Measurements from ENCODE around the gene SARDH. TPM values are rescaled to one million over a fixed set of nuclear protein-coding genes. Genes with fewer than 3 reads are reported as not detected.
A peak's percentile ranks its signal among the peaks of the same experiment; 100 is the strongest.

Gene SARDH
- total RNA-seq, 1 experiment from 2014 or later, result 9.9 TPM

DNA sequence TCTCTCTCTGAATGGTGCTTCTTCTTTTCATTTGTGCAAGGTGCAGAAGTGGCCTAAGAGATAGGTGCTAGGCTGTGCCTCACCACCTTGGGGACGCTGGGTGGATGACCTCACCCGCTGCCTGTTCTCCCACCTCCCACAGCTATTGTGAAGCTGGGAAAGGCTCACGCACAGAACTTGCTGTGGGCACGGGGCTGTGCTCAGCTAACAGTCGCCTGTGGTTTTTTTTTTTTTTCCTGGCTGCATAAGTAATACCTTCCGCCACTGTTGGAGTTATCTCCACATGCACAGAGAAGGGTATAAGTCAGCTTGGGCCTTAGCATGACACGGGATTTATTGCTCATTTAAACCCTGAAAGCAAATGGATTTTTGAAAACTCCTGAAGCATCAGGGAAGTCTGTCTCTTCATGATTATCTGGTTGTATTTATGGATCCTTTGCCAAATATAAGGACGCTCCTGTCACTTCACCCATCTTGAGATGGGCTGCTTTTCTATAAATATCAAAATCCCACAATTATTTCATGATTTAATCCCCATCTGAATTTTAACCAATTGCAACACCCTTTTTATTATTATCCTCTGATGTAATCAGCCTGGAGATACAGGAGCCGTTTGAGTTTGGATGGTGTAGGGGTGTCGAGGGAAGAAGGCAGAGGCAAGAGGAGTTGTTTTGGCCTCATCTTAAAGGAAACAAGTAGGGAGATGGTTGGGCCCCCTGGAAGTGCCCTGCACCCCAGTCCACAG lies 93.0 kb downstream of the SARDH start:
- no peak overlapping the region for H2AFZ ChIP-seq
- H3K9me2 ChIP-seq (ENCODE audit: insufficient read depth), result no peaks in the 10 kb centered on the region
- no peaks in the 10 kb centered on the region for H3K9me3 ChIP-seq (ENCODE audit: insufficient read depth, low read depth)
- H3K4me3 ChIP-seq, result no peak overlapping the region
- intact Hi-C loops (cut with micrococcal nuclease; ENCODE audit: unreplicated experiment), result no loop called here
- no peak for TF ChIP-seq EZH2 (IDR thresholded peaks at IDR 0.05; ENCODE audit: low read depth)
- TF ChIP-seq, protein P1, sequence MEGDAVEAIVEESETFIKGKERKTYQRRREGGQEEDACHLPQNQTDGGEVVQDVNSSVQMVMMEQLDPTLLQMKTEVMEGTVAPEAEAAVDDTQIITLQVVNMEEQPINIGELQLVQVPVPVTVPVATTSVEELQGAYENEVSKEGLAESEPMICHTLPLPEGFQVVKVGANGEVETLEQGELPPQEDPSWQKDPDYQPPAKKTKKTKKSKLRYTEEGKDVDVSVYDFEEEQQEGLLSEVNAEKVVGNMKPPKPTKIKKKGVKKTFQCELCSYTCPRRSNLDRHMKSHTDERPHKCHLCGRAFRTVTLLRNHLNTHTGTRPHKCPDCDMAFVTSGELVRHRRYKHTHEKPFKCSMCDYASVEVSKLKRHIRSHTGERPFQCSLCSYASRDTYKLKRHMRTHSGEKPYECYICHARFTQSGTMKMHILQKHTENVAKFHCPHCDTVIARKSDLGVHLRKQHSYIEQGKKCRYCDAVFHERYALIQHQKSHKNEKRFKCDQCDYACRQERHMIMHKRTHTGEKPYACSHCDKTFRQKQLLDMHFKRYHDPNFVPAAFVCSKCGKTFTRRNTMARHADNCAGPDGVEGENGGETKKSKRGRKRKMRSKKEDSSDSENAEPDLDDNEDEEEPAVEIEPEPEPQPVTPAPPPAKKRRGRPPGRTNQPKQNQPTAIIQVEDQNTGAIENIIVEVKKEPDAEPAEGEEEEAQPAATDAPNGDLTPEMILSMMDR (conservative IDR thresholded peaks at IDR 0.05), result no peak
- H3K79me2 ChIP-seq (ENCODE audit: low read depth), result no peaks in the 10 kb centered on the region
- DNase-seq, result no peak
- BruUV-seq (replicated peaks), result no TSS peak
- CTCF ChIA-PET, result no interaction called here
- H3K27ac ChIP-seq, result no peak overlapping the region
- POLR2A ChIA-PET (ENCODE audit: unreplicated experiment), result no interaction called here
- no peaks in the 10 kb centered on the region for H3K4me1 ChIP-seq (replicated peaks; ENCODE audit: insufficient read depth)
- H3F3A ChIP-seq (ENCODE audit: insufficient read depth, low read depth), result no peaks in the 10 kb centered on the region
- H4K20me1 ChIP-seq (ENCODE audit: insufficient read depth), result no peaks in the 10 kb centered on the region
- H3K27me3 ChIP-seq (ENCODE audit: insufficient read depth, low read depth), result peaks cover 100% of the 10 kb centered on the region
- no peak overlapping the region for H3K4me2 ChIP-seq
- no peaks in the 10 kb centered on the region for H3K36me3 ChIP-seq (ENCODE audit: low read depth)

DNA sequence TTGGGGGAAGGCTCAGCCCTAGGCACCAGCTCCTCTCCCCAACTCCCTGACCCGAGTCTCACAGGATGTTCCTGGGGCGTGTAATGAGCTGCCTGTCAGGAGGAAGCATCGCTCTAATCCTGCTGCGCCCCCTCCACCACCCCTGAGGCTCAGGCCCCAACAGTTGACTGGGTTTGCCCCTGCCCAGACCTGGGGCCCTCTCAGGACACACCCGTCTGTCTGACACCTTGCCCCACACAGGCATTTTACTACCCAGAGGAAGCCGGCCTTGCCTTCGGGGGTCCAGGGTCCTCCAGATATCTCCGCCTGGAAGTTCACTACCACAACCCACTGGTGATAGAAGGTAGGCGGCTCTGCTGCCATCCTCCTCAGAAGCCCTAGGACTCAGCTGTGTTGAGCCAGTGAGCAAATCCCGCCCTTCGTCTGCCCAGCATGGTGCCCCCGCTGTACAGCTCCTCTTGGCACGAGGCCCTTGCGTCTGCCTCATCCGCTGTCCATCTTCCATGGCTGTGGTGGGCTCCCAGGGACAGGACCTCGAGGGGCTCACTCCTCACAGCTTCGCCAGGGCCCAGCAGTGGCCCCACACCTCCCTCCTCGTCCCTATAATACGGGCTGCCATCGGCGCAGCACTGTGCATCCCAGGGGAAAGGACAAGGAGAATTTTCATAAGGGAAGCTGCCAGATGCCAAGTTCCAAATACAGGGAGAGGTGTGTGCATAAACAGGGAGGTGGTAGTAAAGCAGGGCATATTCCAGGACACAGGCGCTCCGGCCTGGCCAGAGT lies 94.0 kb downstream of the SARDH start:
- ChIA-PET POLR2A (ENCODE audit: unreplicated experiment) (no interaction called here), CTCF (no interaction called here)
- TF ChIP-seq, protein P1 (conservative IDR thresholded peaks at IDR 0.05), result no peak
- TF ChIP-seq EZH2 (IDR thresholded peaks at IDR 0.05; ENCODE audit: low read depth), result peak; percentile 64
- Histone ChIP-seq H3K4me3 (no peak overlapping the region), H3K36me3 (ENCODE audit: low read depth) (no peaks in the 10 kb centered on the region), H3K4me1 (replicated peaks; ENCODE audit: insufficient read depth) (no peaks in the 10 kb centered on the region), H3K4me2 (no peak overlapping the region), H3K27me3 (ENCODE audit: insufficient read depth, low read depth) (peaks cover 100% of the 10 kb centered on the region), H2AFZ (no peak overlapping the region), H3K27ac (no peak overlapping the region), H4K20me1 (ENCODE audit: insufficient read depth) (no peaks in the 10 kb centered on the region), H3K9me2 (ENCODE audit: insufficient read depth) (no peaks in the 10 kb centered on the region), H3K9me3 (ENCODE audit: insufficient read depth, low read depth) (no peaks in the 10 kb centered on the region), H3K79me2 (ENCODE audit: low read depth) (no peaks in the 10 kb centered on the region), H3F3A (ENCODE audit: insufficient read depth, low read depth) (no peaks in the 10 kb centered on the region)
- no TSS peak for BruUV-seq (replicated peaks)
- intact Hi-C loops (cut with micrococcal nuclease; ENCODE audit: unreplicated experiment), result no loop called here
- DNase-seq, result no peak

DNA sequence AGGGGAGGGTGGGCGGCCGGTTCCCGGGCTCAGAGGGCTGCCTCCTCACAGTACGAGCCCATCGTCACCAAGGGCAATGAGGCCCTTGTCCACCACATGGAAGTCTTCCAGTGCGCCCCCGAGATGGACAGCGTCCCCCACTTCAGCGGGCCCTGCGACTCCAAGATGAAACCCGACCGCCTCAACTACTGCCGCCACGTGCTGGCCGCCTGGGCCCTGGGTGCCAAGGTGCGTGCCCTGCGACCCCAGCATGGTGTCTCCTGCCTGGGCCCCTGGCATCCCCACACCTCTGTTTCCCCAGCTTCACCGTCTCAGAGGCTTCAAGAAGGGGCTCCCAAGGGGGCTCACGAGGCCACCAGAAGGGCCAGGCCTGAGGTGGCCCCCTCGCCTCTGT lies 94.8 kb downstream of the SARDH start:
- ChIA-PET CTCF (no interaction called here), POLR2A (ENCODE audit: unreplicated experiment) (no interaction called here)
- Histone ChIP-seq H3K27ac (no peak overlapping the region), H3K9me2 (ENCODE audit: insufficient read depth) (no peaks in the 10 kb centered on the region), H3F3A (ENCODE audit: insufficient read depth, low read depth) (no peaks in the 10 kb centered on the region), H3K9me3 (ENCODE audit: insufficient read depth, low read depth) (no peaks in the 10 kb centered on the region), H3K4me2 (no peak overlapping the region), H3K79me2 (ENCODE audit: low read depth) (no peaks in the 10 kb centered on the region), H3K36me3 (ENCODE audit: low read depth) (no peaks in the 10 kb centered on the region), H3K27me3 (ENCODE audit: insufficient read depth, low read depth) (peaks cover 100% of the 10 kb centered on the region), H4K20me1 (ENCODE audit: insufficient read depth) (no peaks in the 10 kb centered on the region; the same call in 1 of the 2 replicates), H3K4me3 (no peak overlapping the region), H3K4me1 (replicated peaks; ENCODE audit: insufficient read depth) (no peaks in the 10 kb centered on the region), H2AFZ (no peak overlapping the region)
- intact Hi-C loops (cut with micrococcal nuclease; ENCODE audit: unreplicated experiment), result no loop called here
- no TSS peak for BruUV-seq (replicated peaks)
- DNase-seq, result no peak
- no peak for TF ChIP-seq EZH2 (IDR thresholded peaks at IDR 0.05; ENCODE audit: low read depth)

All from PC-9 (cell line).